Fibroblast of lung (primary cell): ENCODE data around the gene NAV3. TPM values are rescaled to one million over a fixed set of nuclear protein-coding genes. Genes with fewer than 3 reads are reported as not detected.
A peak's percentile ranks its signal among the peaks of the same experiment; 100 is the strongest.

Experiments
- DNase-seq, 2 donors: peaks; one replicate each; pipeline versions ENCODE4 v3.0.0 to v3.0.0-alpha.2; 2010; ENCODE audit warnings: low read depth in 2 of 2
- H2AFZ ChIP-seq: 2 replicates; pipeline ENCODE4 v1.5.1; 2012; ENCODE audit warnings: low read length, control low read depth, inconsistent platforms
- H3K27ac ChIP-seq: 2 replicates; pipeline ENCODE4 v1.5.1; 2011; ENCODE audit warnings: low read length, control low read depth; ENCODE audit not compliant: insufficient read depth
- H3K27me3 ChIP-seq: 2 replicates; pipeline ENCODE4 v1.5.1; 2011; ENCODE audit warnings: mild to moderate bottlenecking, low read length; ENCODE audit not compliant: control insufficient read depth, insufficient read depth
- H3K36me3 ChIP-seq: 2 replicates; pipeline ENCODE4 v1.5.1; 2011; ENCODE audit warnings: low read length; ENCODE audit not compliant: control insufficient read depth, insufficient read depth
- H3K4me1 ChIP-seq: 2 replicates; pipeline ENCODE4 v1.5.1; 2011; ENCODE audit warnings: low read length; ENCODE audit not compliant: control insufficient read depth, insufficient read depth; ENCODE audit errors: extremely low read depth
- H3K4me2 ChIP-seq: 2 replicates; pipeline ENCODE4 v1.5.1; 2011; ENCODE audit warnings: low read length, control low read depth; ENCODE audit not compliant: insufficient read depth; ENCODE audit errors: extremely low read depth
- H3K4me3 ChIP-seq, 4 experiments: fragments of 200-600 bp in 1 of 4; sonication (generic) in 1 of 4; replicated peaks in 1 of 4; 2 replicates each; pipeline ENCODE4 v1.5.1; 2011 to 2016; ENCODE audit warnings: low read length in 4 of 4, low read depth in 3 of 4, mild to moderate bottlenecking in 3 of 4, control low read depth in 2 of 4, inconsistent platforms in 1 of 4, mixed read lengths in 1 of 4; ENCODE audit not compliant: insufficient read depth in 1 of 4; ENCODE audit errors: control extremely low read depth in 1 of 4
- H3K79me2 ChIP-seq: 2 replicates; pipeline ENCODE4 v1.5.1; 2012; ENCODE audit warnings: mild to moderate bottlenecking, low read length, inconsistent platforms; ENCODE audit not compliant: control insufficient read depth, insufficient read depth
- H3K9ac ChIP-seq: 2 replicates; pipeline ENCODE4 v1.5.1; 2011; ENCODE audit warnings: mild to moderate bottlenecking, low read length, control low read depth; ENCODE audit not compliant: insufficient read depth
- H3K9me3 ChIP-seq: 2 replicates; pipeline ENCODE4 v1.5.1; 2012; ENCODE audit warnings: low read depth, low read length; ENCODE audit not compliant: control insufficient read depth, insufficient read depth
- H4K20me1 ChIP-seq: 2 replicates; pipeline ENCODE4 v1.5.1; 2011; ENCODE audit warnings: low read length; ENCODE audit not compliant: control insufficient read depth, insufficient read depth; ENCODE audit errors: extremely low read depth
- EZH2 ChIP-seq: IDR thresholded peaks from 2 replicates; pipeline ENCODE4 v1.5.1; 2012; ENCODE audit warnings: low read length, control low read depth, mild to moderate bottlenecking; ENCODE audit errors: missing control alignments
- polyA plus RNA-seq, 2 donors: library from polyadenylated mRNA; depleted of rRNA in 1 of 2; stranded (reverse) in 1 of 2; unstranded in 1 of 2; fragments of >200 nt; gene quantifications; 2 replicates each; pipeline ENCODE4 v1.2.1, GENCODE V29; 2011 to 2012; ENCODE audit warnings: missing spikeins in 1 of 2
- total RNA-seq: library from RNA; depleted of rRNA; stranded (reverse); fragments of >200 nt; gene quantifications from 2 replicates; pipeline ENCODE4 v1.2.1, GENCODE V29; 2014
- TF ChIP-seq, protein P1 (sequence below), 2 donors: IDR thresholded peaks in 1 of 2; conservative IDR thresholded peaks in 1 of 2; 1 replicate in 1 of 2; 2 replicates in 1 of 2; pipeline ENCODE4 v1.5.1; 2011 to 2012; ENCODE audit warnings: low read length in 2 of 2, control low read depth in 1 of 2, inconsistent platforms in 1 of 2, low read depth in 1 of 2, mild to moderate bottlenecking in 1 of 2

NAV3 gene
- total and polyA plus RNA-seq, 2 donors (not counting 1 experiment from before 2014, with no cell fraction given): 30.8 to 60.6 TPM

DNA sequence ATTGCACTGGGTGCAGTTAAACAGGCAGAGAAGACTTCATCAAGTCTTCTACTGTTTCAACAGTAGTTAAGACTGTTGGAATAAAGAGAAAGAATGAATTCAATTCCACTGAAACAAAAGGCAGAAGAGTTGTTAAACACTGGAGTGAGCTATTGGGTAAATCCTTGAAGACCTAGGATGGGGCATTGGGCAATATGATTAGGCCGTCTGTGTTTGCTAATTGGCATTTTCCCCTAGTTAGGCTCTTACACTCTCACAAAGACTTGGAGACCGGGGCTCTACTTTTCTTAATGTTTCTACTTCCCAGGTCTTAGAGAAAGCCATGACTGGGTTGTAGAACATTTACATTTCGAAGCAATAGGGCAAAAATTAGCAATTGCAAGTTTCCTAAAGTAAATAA is 402.1 kb downstream of the NAV3 start:
- TF ChIP-seq, protein P1, sequence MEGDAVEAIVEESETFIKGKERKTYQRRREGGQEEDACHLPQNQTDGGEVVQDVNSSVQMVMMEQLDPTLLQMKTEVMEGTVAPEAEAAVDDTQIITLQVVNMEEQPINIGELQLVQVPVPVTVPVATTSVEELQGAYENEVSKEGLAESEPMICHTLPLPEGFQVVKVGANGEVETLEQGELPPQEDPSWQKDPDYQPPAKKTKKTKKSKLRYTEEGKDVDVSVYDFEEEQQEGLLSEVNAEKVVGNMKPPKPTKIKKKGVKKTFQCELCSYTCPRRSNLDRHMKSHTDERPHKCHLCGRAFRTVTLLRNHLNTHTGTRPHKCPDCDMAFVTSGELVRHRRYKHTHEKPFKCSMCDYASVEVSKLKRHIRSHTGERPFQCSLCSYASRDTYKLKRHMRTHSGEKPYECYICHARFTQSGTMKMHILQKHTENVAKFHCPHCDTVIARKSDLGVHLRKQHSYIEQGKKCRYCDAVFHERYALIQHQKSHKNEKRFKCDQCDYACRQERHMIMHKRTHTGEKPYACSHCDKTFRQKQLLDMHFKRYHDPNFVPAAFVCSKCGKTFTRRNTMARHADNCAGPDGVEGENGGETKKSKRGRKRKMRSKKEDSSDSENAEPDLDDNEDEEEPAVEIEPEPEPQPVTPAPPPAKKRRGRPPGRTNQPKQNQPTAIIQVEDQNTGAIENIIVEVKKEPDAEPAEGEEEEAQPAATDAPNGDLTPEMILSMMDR (conservative IDR thresholded peaks at IDR 0.05 in 1 of 2, IDR thresholded peaks at IDR 0.05 in 1 of 2; ENCODE audit: low read depth in 1 of 2, low read length in 2 of 2): no peak
- no peak for TF ChIP-seq EZH2
- Histone ChIP-seq H3K4me3 (no peak overlapping the region), H3K27ac (no peak overlapping the region)

DNA sequence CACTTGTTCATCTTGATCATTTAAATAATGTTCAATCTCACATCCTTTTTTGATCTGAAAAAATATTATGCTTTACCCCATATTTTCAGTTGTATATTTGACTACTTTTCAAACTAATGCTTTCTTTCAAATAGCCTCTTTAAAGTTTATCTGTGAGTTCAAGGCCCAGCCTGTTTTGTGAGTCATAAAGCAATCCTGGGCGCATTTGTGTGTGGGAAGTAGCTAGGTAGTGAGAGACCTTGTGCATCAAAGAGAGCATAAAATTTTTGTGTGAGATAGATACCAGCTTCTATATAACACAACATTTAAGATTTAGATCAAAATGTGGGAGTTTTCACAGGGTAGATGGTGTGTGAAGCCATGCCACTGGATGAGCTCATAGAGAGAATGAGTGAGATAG is 405.6 kb downstream of the NAV3 start:
- DNase-seq: peak in 1 of 2 donors; percentile 29
- TF ChIP-seq, protein P1 (conservative IDR thresholded peaks at IDR 0.05 in 1 of 2, IDR thresholded peaks at IDR 0.05 in 1 of 2; ENCODE audit: low read depth in 1 of 2, low read length in 2 of 2): no peak
- TF ChIP-seq EZH2: no peak
- Histone ChIP-seq H2AFZ (no peak overlapping the region), H3K79me2 (no peaks in the 10 kb centered on the region), H3K9me3 (no peaks in the 10 kb centered on the region), H3K27me3 (no peaks in the 10 kb centered on the region), H3K36me3 (no peaks in the 10 kb centered on the region), H3K4me3 (no peak overlapping the region), H3K27ac (no peak overlapping the region), H3K9ac (no peak overlapping the region), H3K4me1 (no peaks in the 10 kb centered on the region), H3K4me2 (no peak overlapping the region), H4K20me1 (no peaks in the 10 kb centered on the region)

More for the DNA sequence above, 402.1 kb downstream of the NAV3 start:
- Histone ChIP-seq H3K4me2 (no peak overlapping the region), H3K36me3 (no peaks in the 10 kb centered on the region), H3K9me3 (no peaks in the 10 kb centered on the region), H3K27me3 (no peaks in the 10 kb centered on the region), H3K79me2 (no peaks in the 10 kb centered on the region), H3K9ac (no peak overlapping the region), H2AFZ (no peak overlapping the region), H4K20me1 (no peaks in the 10 kb centered on the region), H3K4me1 (no peaks in the 10 kb centered on the region)
- DNase-seq: no peak

DNA sequence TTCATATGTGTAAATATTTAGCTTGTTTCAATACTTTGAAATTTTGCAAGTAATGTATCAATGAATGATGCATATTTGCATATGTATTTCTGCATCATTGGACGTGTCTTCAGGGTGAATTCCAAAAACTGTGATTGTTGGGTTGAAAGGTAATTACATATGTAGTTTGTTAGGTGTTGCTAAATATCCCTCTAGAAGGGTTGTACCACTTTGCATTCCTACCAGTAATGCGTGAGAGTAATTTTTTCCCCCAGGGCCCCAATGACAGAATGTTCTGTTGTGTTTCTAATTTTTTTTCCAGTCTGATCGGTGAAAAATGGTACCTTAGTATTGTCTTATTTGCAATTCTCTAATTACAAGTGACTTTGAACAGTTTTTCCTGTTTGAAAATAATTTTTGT is 408.9 kb downstream of the NAV3 start:
- TF ChIP-seq, protein P1 (conservative IDR thresholded peaks at IDR 0.05 in 1 of 2, IDR thresholded peaks at IDR 0.05 in 1 of 2; ENCODE audit: low read depth in 1 of 2, low read length in 2 of 2): no peak
- TF ChIP-seq EZH2: no peak
- H3K27ac ChIP-seq: no peak overlapping the region
- no peaks in the 10 kb centered on the region for H3K27me3 ChIP-seq
- H3K4me1 ChIP-seq: no peaks in the 10 kb centered on the region
- no peak overlapping the region for H3K4me3 ChIP-seq
- H3K9ac ChIP-seq: no peak overlapping the region
- no peak overlapping the region for H2AFZ ChIP-seq
- DNase-seq: no peak
- H3K4me2 ChIP-seq: no peak overlapping the region
- H4K20me1 ChIP-seq: no peaks in the 10 kb centered on the region
- H3K9me3 ChIP-seq: no peaks in the 10 kb centered on the region
- no peaks in the 10 kb centered on the region for H3K36me3 ChIP-seq
- no peaks in the 10 kb centered on the region for H3K79me2 ChIP-seq
